Measurements from ENCODE around the gene DPF3. TPM values are rescaled to one million over a fixed set of nuclear protein-coding genes. Genes with fewer than 3 reads are reported as not detected.
A peak's percentile ranks its signal among the peaks of the same experiment; 100 is the strongest.

DPF3 gene
- total and polyA plus RNA-seq, 2 of the 13 experiments (the other 11 are each of a cell fraction or from before 2014, with no cell fraction given), result 0.09 to 0.60 TPM

GRCh38 chr14:72925171-72925759 is 31.4 kb upstream of the DPF3 start (continued):
- TF ChIP-seq ATF4 (CRISPR knock-in tag; IDR thresholded peaks at IDR 0.05) (no peak), DPF2 (CRISPR knock-in tag; IDR thresholded peaks at IDR 0.05; ENCODE audit: borderline replicate concordance, low read depth) (no peak), NBN (conservative IDR thresholded peaks at IDR 0.05) (no peak), ZNF275 (CRISPR knock-in tag; IDR thresholded peaks at IDR 0.05; ENCODE audit: borderline replicate concordance) (no peak), MIXL1 (CRISPR knock-in tag; IDR thresholded peaks at IDR 0.05) (0 out of 2 replicates have a peak, but pooled peaks have one; percentile 11), PAWR (CRISPR knock-in tag; IDR thresholded peaks at IDR 0.05; ENCODE audit: borderline replicate concordance) (no peak), TBX2 (CRISPR knock-in tag; IDR thresholded peaks at IDR 0.05; ENCODE audit: borderline replicate concordance) (peak; percentile 29; the same call in 1 of the 2 replicates), NCOA5 (CRISPR knock-in tag; IDR thresholded peaks at IDR 0.05) (no peak), NCOA1 (CRISPR knock-in tag; IDR thresholded peaks at IDR 0.05) (no peak), NKX3-1 (CRISPR knock-in tag; IDR thresholded peaks at IDR 0.05) (peak; percentile 51; the same call in 1 of the 2 replicates), ZNF615 (CRISPR knock-in tag; IDR thresholded peaks at IDR 0.05; ENCODE audit: borderline replicate concordance) (no peak), MED8 (CRISPR knock-in tag; IDR thresholded peaks at IDR 0.05; ENCODE audit: insufficient replicate concordance) (no peak), NR2C2 (CRISPR knock-in tag; IDR thresholded peaks at IDR 0.05; ENCODE audit: borderline replicate concordance) (no peak), PHF8 (CRISPR knock-in tag; IDR thresholded peaks at IDR 0.05) (peak; percentile 43; the same call in 1 of the 2 replicates), TFDP1 (CRISPR knock-in tag; IDR thresholded peaks at IDR 0.05; ENCODE audit: borderline replicate concordance) (0 out of 2 replicates have a peak, but pooled peaks have one; percentile 3), MTA1 (CRISPR knock-in tag; IDR thresholded peaks at IDR 0.05; ENCODE audit: borderline replicate concordance) (no peak), KLF13 (CRISPR knock-in tag; IDR thresholded peaks at IDR 0.05) (no peak), MLXIP (CRISPR knock-in tag; IDR thresholded peaks at IDR 0.05; ENCODE audit: borderline replicate concordance) (no peak), MAFG (CRISPR knock-in tag; IDR thresholded peaks at IDR 0.05) (no peak), NRL (CRISPR knock-in tag; IDR thresholded peaks at IDR 0.05; ENCODE audit: borderline replicate concordance) (no peak), SAP130 (CRISPR knock-in tag; IDR thresholded peaks at IDR 0.05; ENCODE audit: low read depth) (0 out of 2 replicates have a peak, but pooled peaks have one; percentile 5), ATRX (CRISPR knock-in tag; IDR thresholded peaks at IDR 0.05; ENCODE audit: borderline replicate concordance) (no peak), CREB3 (CRISPR knock-in tag; IDR thresholded peaks at IDR 0.05) (no peak)
